Measurements from ENCODE around the gene NKD2. TPM values are rescaled to one million over a fixed set of nuclear protein-coding genes. Genes with fewer than 3 reads are reported as not detected.

The NKD2 gene
- total and polyA plus RNA-seq, 2 experiments from 2014 or later: 1.4 to 9.1 TPM

DNA sequence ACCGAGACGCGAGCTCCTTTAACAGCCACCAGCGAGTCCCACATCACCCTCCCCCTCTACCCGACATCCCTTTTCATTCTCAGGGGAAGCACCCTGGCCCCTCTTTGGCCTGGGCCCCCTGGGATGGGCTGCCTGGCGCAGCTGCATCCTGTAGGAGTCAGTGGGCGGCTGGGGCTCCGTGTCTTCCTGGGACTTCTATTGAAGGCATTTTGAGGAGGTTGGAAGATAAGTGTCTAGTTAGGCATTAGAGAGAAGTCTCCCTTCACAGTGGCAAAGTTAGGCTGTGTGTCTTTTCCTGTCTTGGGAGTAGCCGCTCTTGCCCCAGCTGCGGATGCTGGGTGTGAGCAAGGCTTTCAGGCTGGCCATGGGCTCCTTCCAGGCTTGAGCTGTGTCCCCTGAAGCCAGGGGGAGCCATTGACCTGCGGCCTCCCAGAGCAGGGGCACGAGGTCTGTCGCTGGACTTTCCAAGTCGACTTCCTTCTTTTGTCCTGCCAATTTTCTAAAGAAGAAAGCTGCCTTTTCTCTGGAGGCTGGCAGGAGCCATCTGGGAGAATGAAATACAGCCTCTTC, 18.6 kb upstream of the NKD2 start:
- H3K4me3 ChIP-seq: no peak overlapping the region
- H3K4me1 ChIP-seq (ENCODE audit: insufficient read depth): no peaks in the 10 kb centered on the region
- H3K79me2 ChIP-seq: no peaks in the 10 kb centered on the region
- WGBS (ENCODE audit: low lambda C conversion rate, missing lambda C conversion rate): 67% methylated on average over 14 of the region's 14 CpGs
- peak; percentile 23 for DNase-seq (ENCODE audit: low spot score)
- H3K27ac ChIP-seq: no peak overlapping the region
- H3K4me2 ChIP-seq: no peak overlapping the region
- H4K20me1 ChIP-seq (ENCODE audit: insufficient read depth, poor library complexity, severe bottlenecking): no peaks in the 10 kb centered on the region
- no peaks in the 10 kb centered on the region for H3K36me3 ChIP-seq (replicated peaks; ENCODE audit: insufficient read depth, low read depth)
- TF ChIP-seq, protein P1, sequence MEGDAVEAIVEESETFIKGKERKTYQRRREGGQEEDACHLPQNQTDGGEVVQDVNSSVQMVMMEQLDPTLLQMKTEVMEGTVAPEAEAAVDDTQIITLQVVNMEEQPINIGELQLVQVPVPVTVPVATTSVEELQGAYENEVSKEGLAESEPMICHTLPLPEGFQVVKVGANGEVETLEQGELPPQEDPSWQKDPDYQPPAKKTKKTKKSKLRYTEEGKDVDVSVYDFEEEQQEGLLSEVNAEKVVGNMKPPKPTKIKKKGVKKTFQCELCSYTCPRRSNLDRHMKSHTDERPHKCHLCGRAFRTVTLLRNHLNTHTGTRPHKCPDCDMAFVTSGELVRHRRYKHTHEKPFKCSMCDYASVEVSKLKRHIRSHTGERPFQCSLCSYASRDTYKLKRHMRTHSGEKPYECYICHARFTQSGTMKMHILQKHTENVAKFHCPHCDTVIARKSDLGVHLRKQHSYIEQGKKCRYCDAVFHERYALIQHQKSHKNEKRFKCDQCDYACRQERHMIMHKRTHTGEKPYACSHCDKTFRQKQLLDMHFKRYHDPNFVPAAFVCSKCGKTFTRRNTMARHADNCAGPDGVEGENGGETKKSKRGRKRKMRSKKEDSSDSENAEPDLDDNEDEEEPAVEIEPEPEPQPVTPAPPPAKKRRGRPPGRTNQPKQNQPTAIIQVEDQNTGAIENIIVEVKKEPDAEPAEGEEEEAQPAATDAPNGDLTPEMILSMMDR (IDR thresholded peaks at IDR 0.05; ENCODE audit: poor library complexity): peak; percentile 20
- no peak for TF ChIP-seq EZH2phosphoT487 (IDR thresholded peaks at IDR 0.05; ENCODE audit: low read depth, severe bottlenecking, unreplicated experiment)
- no peaks in the 10 kb centered on the region for H3K9me2 ChIP-seq (replicated peaks; ENCODE audit: insufficient read depth)
- no peaks in the 10 kb centered on the region for H3K9me3 ChIP-seq (ENCODE audit: low read depth)
- no peak overlapping the region for H2AFZ ChIP-seq
- H3K27me3 ChIP-seq: no peaks in the 10 kb centered on the region

DNA sequence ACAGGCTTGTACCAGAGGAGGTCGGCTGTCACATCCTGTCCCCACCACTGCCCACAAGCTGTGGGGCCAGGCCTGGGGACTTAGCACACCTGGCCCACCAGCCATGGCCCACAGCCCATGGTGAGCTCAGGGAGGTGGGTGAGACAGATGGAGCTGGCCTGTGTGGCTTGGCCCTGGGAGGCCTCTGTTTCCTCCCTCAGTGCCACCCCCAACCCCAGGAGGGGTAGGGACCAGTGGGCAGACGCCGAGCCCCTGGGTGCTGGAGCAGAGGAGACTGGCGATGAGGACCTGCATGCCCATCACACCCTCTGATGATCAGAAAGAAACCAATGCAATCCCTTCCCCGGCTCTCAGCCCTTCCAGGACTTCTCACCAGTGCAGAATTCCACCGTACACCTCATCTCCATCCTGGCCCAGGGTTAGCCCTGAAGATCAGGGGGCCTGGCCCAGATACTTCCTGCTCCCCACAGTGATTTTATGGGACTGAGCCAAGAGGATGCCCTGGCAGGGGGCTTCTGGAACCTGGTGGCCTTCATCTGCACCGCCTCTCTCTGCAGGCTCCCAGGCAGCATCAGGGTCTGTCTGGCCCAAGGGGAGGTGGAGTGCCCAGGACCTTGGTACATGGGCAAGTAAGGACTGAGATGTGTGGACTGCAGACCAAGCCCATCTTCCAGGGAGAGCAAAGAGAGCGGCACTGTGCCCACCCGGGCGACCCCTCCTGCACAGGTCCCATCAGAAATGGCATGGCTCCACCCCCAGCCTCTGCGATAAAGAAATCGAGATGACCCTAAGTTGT, 16.9 kb upstream of the NKD2 start:
- H3K9me3 ChIP-seq (ENCODE audit: low read depth): no peaks in the 10 kb centered on the region
- TF ChIP-seq EZH2 (IDR thresholded peaks at IDR 0.05; ENCODE audit: borderline replicate concordance) (no peak), EZH2phosphoT487 (IDR thresholded peaks at IDR 0.05; ENCODE audit: low read depth, severe bottlenecking, unreplicated experiment) (no peak)
- TF ChIP-seq, protein P1 (IDR thresholded peaks at IDR 0.05; ENCODE audit: poor library complexity): no peak
- no peak overlapping the region for H3K27ac ChIP-seq
- no peak overlapping the region for H3K4me3 ChIP-seq
- no peak overlapping the region for H3K4me2 ChIP-seq
- 87% methylated on average over 12 of the region's 12 CpGs for WGBS (ENCODE audit: low lambda C conversion rate, missing lambda C conversion rate)
- peak; percentile 4 for DNase-seq (ENCODE audit: low spot score)
- H4K20me1 ChIP-seq (ENCODE audit: insufficient read depth, poor library complexity, severe bottlenecking): no peaks in the 10 kb centered on the region
- H3K4me1 ChIP-seq (ENCODE audit: insufficient read depth): peaks cover 3% of the 10 kb centered on the region
- H3K36me3 ChIP-seq (replicated peaks; ENCODE audit: insufficient read depth, low read depth): no peaks in the 10 kb centered on the region
- H3K9me2 ChIP-seq (replicated peaks; ENCODE audit: insufficient read depth): no peaks in the 10 kb centered on the region
- H3K27me3 ChIP-seq: no peaks in the 10 kb centered on the region
- no peak overlapping the region for H2AFZ ChIP-seq
- no peaks in the 10 kb centered on the region for H3K79me2 ChIP-seq

DNA sequence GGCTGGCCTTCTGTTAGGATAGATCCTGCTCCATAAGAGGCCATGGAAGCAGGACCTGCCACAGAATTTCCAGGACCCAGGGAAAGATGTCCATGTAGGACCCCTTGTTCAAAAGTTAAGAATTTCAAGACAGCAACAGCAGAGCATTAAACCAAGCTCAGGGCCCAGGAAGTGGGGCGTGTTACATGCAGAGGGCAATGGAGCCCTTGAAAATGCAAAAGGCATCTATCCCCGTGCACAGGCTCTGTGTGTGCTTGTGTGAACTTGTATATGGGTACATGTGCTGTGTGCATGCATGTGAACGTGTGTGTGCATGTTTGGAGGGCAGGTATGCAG, 14.4 kb upstream of the NKD2 start:
- no peak overlapping the region for H3K4me2 ChIP-seq
- no peak overlapping the region for H3K27ac ChIP-seq
- WGBS (ENCODE audit: low lambda C conversion rate, missing lambda C conversion rate): 84% methylated on average over 3 of the region's 3 CpGs
- no peak for DNase-seq (ENCODE audit: low spot score)
- no peak overlapping the region for H3K4me3 ChIP-seq
- no peaks in the 10 kb centered on the region for H3K79me2 ChIP-seq
- no peaks in the 10 kb centered on the region for H3K27me3 ChIP-seq
- peaks cover 17% of the 10 kb centered on the region for H3K4me1 ChIP-seq (ENCODE audit: insufficient read depth)
- no peaks in the 10 kb centered on the region for H3K36me3 ChIP-seq (replicated peaks; ENCODE audit: insufficient read depth, low read depth)
- H4K20me1 ChIP-seq (ENCODE audit: insufficient read depth, poor library complexity, severe bottlenecking): no peaks in the 10 kb centered on the region
- H3K9me2 ChIP-seq (replicated peaks; ENCODE audit: insufficient read depth): no peaks in the 10 kb centered on the region
- H2AFZ ChIP-seq: no peak overlapping the region
- no peaks in the 10 kb centered on the region for H3K9me3 ChIP-seq (ENCODE audit: low read depth)
- TF ChIP-seq EZH2 (IDR thresholded peaks at IDR 0.05; ENCODE audit: borderline replicate concordance): no peak
- no peak for TF ChIP-seq EZH2phosphoT487 (IDR thresholded peaks at IDR 0.05; ENCODE audit: low read depth, severe bottlenecking, unreplicated experiment)
- TF ChIP-seq, protein P1 (IDR thresholded peaks at IDR 0.05; ENCODE audit: poor library complexity): no peak
